IMR-90 (cell line): ENCODE data around the gene OR2F2. TPM values are rescaled to one million over a fixed set of nuclear protein-coding genes. Genes with fewer than 3 reads are reported as not detected.
A peak's percentile ranks its signal among the peaks of the same experiment; 100 is the strongest.

Source experiments
- ATAC-seq: fragments of 200-7000 bp; cut with Tn5 transposase; 2 replicates; pipeline ENCODE4 v1.9.1; 2020; ENCODE audit warnings: low read depth, mild to moderate bottlenecking, moderate library complexity
- BruUV-seq: library from RNA; stranded (reverse); fragments of 400-500 nt; replicated peaks from 2 replicates; lab custom pipeline; 2021; lab: Mats Ljungman, UMichigan
- CTCF ChIA-PET: fragments of 300-600 bp; formaldehyde crosslinking; extraction: SDS; loops from one replicate; lab custom pipeline; 2021; ENCODE audit warnings: antibody characterized with exemption; lab: Yijun Ruan, JAX
- POLR2A ChIA-PET: fragments of 300-600 bp; sonication (Branson Sonifier 250); formaldehyde crosslinking; loops from one replicate; lab custom pipeline; 2022; ENCODE audit warnings: antibody characterized with exemption; ENCODE audit not compliant: unreplicated experiment; lab: Charles Lee
- DNase-seq: peaks from one replicate; pipeline ENCODE4 v3.0.0; 2013
- H2AFZ ChIP-seq: replicated peaks from 2 replicates; pipeline ENCODE3; 2013; ENCODE audit warnings: low read length, mild to moderate bottlenecking; ENCODE audit not compliant: poor library complexity
- H2AK5ac ChIP-seq: 2 replicates; pipeline ENCODE4 v1.6.1; 2013; ENCODE audit warnings: low read depth, low read length, inconsistent platforms
- H2AK9ac ChIP-seq: replicated peaks from 2 replicates; pipeline ENCODE3; 2013; ENCODE audit warnings: mild to moderate bottlenecking, low read depth, low read length, moderate library complexity; ENCODE audit not compliant: poor library complexity
- H2BK120ac ChIP-seq: 2 replicates; pipeline ENCODE4 v1.6.1; 2013; ENCODE audit warnings: low read depth, low read length, inconsistent platforms
- H2BK15ac ChIP-seq: 3 replicates; pipeline ENCODE4 v1.6.1; 2013; ENCODE audit warnings: low read depth, low read length, inconsistent platforms
- H2BK20ac ChIP-seq: 2 replicates; pipeline ENCODE4 v1.6.1; 2013; ENCODE audit warnings: low read depth, mild to moderate bottlenecking, inconsistent platforms, low read length, moderate library complexity
- H2BK5ac ChIP-seq: 2 replicates; pipeline ENCODE4 v1.6.1; 2013; ENCODE audit warnings: mild to moderate bottlenecking, low read depth, low read length, inconsistent platforms; ENCODE audit not compliant: poor library complexity, severe bottlenecking
- H3K14ac ChIP-seq: replicated peaks from 2 replicates; pipeline ENCODE4 v1.6.1; 2013; ENCODE audit warnings: low read depth, low read length, inconsistent platforms
- H3K18ac ChIP-seq: 2 replicates; pipeline ENCODE4 v1.6.1; 2013; ENCODE audit warnings: low read depth, low read length, control low read depth
- H3K23ac ChIP-seq: 2 replicates; pipeline ENCODE4 v1.6.1; 2013; ENCODE audit warnings: low read depth, low read length, inconsistent platforms
- H3K27ac ChIP-seq: 2 replicates; pipeline ENCODE4 v1.5.1; 2013; ENCODE audit warnings: mild to moderate bottlenecking, control low read depth, low read length; ENCODE audit not compliant: insufficient read depth
- H3K27me3 ChIP-seq: 2 replicates; pipeline ENCODE4 v1.6.1; 2013; ENCODE audit warnings: low read length; ENCODE audit not compliant: control insufficient read depth, insufficient read depth
- H3K36me3 ChIP-seq: 2 replicates; pipeline ENCODE4 v1.6.1; 2013; ENCODE audit warnings: low read length, mixed read lengths; ENCODE audit not compliant: control insufficient read depth, insufficient read depth
- H3K4ac ChIP-seq: 2 replicates; pipeline ENCODE4 v1.6.1; 2013; ENCODE audit warnings: low read depth, low read length, inconsistent platforms
- H3K4me1 ChIP-seq: 2 replicates; pipeline ENCODE4 v1.6.1; 2013; ENCODE audit warnings: low read length, mixed read lengths; ENCODE audit not compliant: control insufficient read depth, insufficient read depth
- H3K4me2 ChIP-seq: 2 replicates; pipeline ENCODE4 v1.6.1; 2013; ENCODE audit warnings: low read depth, mild to moderate bottlenecking, control low read depth, low read length, moderate library complexity
- H3K4me3 ChIP-seq: 2 replicates; pipeline ENCODE4 v1.5.1; 2013; ENCODE audit warnings: low read depth, mild to moderate bottlenecking, control low read depth, low read length, moderate library complexity; ENCODE audit not compliant: insufficient read depth
- H3K56ac ChIP-seq: 2 replicates; pipeline ENCODE4 v1.6.1; 2013; ENCODE audit warnings: low read length, inconsistent platforms; ENCODE audit not compliant: insufficient read depth; ENCODE audit errors: extremely low read depth
- H3K79me1 ChIP-seq, 2 experiments: 2 replicates each; pipeline ENCODE4 v1.6.1; 2013; ENCODE audit warnings: low read length in 2 of 2, inconsistent platforms in 1 of 2, low read depth in 1 of 2
- H3K9ac ChIP-seq: 2 replicates; pipeline ENCODE4 v1.6.1; 2013; ENCODE audit warnings: low read depth, low read length, control low read depth
- H3K9me1 ChIP-seq: 2 replicates; pipeline ENCODE4 v1.6.1; 2013; ENCODE audit warnings: low read length, inconsistent platforms; ENCODE audit not compliant: insufficient read depth
- H3K9me3 ChIP-seq: 2 replicates; pipeline ENCODE4 v1.6.1; 2013; ENCODE audit warnings: low read length; ENCODE audit not compliant: control insufficient read depth, insufficient read depth
- H4K20me1 ChIP-seq: 2 replicates; pipeline ENCODE4 v1.6.1; 2013; ENCODE audit warnings: low read length, inconsistent platforms; ENCODE audit not compliant: insufficient read depth
- H4K5ac ChIP-seq: 2 replicates; pipeline ENCODE4 v1.6.1; 2013; ENCODE audit warnings: mild to moderate bottlenecking, low read depth, low read length, control low read depth
- H4K8ac ChIP-seq, 2 experiments: 2 replicates each; pipeline ENCODE4 v1.6.1; 2013; ENCODE audit warnings: low read depth in 2 of 2, low read length in 2 of 2, control low read depth in 1 of 2, inconsistent platforms in 1 of 2
- H4K91ac ChIP-seq: 2 replicates; pipeline ENCODE4 v1.6.1; 2013; ENCODE audit warnings: low read depth, low read length, inconsistent platforms; ENCODE audit not compliant: insufficient read depth
- BHLHE40 ChIP-seq: fragments of 150-350 bp; IDR thresholded peaks from 2 replicates; pipeline ENCODE4 v1.6.1; 2016; ENCODE audit warnings: mild to moderate bottlenecking, low read depth, low read length
- CEBPB ChIP-seq: IDR thresholded peaks from 2 replicates; pipeline ENCODE4 v1.6.1; 2012; ENCODE audit warnings: low read depth, low read length, improper control_type of control experiment
- CHD1 ChIP-seq: IDR thresholded peaks from 2 replicates; pipeline ENCODE4 v1.6.1; 2012; ENCODE audit warnings: low read depth, low read length, improper control_type of control experiment
- CTCF ChIP-seq: conservative IDR thresholded peaks from 2 replicates; pipeline ENCODE4 v1.5.1; 2012; ENCODE audit warnings: mild to moderate bottlenecking, low read depth, low read length, improper control_type of control experiment
- ELK1 ChIP-seq: fragments of 150-350 bp; IDR thresholded peaks from 2 replicates; pipeline ENCODE4 v1.6.1; 2016; ENCODE audit warnings: low read depth, mild to moderate bottlenecking, low read length, moderate library complexity, borderline replicate concordance
- FOS ChIP-seq: fragments of 150-350 bp; IDR thresholded peaks from 2 replicates; pipeline ENCODE4 v1.6.1; 2016; ENCODE audit warnings: low read depth, low read length
- MAFK ChIP-seq: IDR thresholded peaks from 2 replicates; pipeline ENCODE4 v1.6.1; 2012; ENCODE audit warnings: low read depth, low read length, improper control_type of control experiment
- MAZ ChIP-seq: IDR thresholded peaks from 2 replicates; pipeline ENCODE4 v1.6.1; 2012; ENCODE audit warnings: low read depth, mild to moderate bottlenecking, low read length, improper control_type of control experiment, moderate library complexity, borderline replicate concordance
- MXI1 ChIP-seq: IDR thresholded peaks from 2 replicates; pipeline ENCODE4 v1.6.1; 2012; ENCODE audit warnings: low read depth, mild to moderate bottlenecking, low read length, moderate library complexity, borderline replicate concordance
- NFE2L2 ChIP-seq: fragments of 150-350 bp; IDR thresholded peaks from 2 replicates; pipeline ENCODE4 v1.6.1; 2016; ENCODE audit warnings: low read depth, mild to moderate bottlenecking, low read length
- POLR2A ChIP-seq: IDR thresholded peaks from 2 replicates; pipeline ENCODE4 v1.6.1; 2012; ENCODE audit warnings: mild to moderate bottlenecking, low read depth, low read length
- RAD21 ChIP-seq: IDR thresholded peaks from 2 replicates; pipeline ENCODE4 v1.6.1; 2012; ENCODE audit warnings: low read length, improper control_type of control experiment
- RCOR1 ChIP-seq: IDR thresholded peaks from 2 replicates; pipeline ENCODE4 v1.6.1; 2012; ENCODE audit warnings: mild to moderate bottlenecking, low read length, improper control_type of control experiment; ENCODE audit not compliant: insufficient replicate concordance
- SMC3 ChIP-seq: fragments of 150-350 bp; IDR thresholded peaks from 2 replicates; pipeline ENCODE4 v1.6.1; 2016; ENCODE audit warnings: low read depth, mild to moderate bottlenecking, antibody characterized with exemption, low read length, moderate library complexity
- WGBS, 2 experiments: methylation state at CpG; one replicate each; pipeline versions ENCODE4 v1.1.5 to v1.1.7; 2013; ENCODE audit warnings: missing lambda C conversion rate in 2 of 2; ENCODE audit not compliant: insufficient read length in 1 of 2; ENCODE audit errors: extremely low coverage in 2 of 2; 5-methylcytosine and 5-hydroxymethylcytosine counted together
- dilution Hi-C: fragments of 300-500 bp; cut with HindIII; formaldehyde crosslinking; loops from one replicate; pipeline ENCODE4 v1.14.3; 2018; ENCODE audit warnings: low sequenced_read_pairs; ENCODE audit not compliant: unreplicated experiment
- in situ Hi-C: fragments of 300-500 bp; cut with MboI; formaldehyde crosslinking; loops from 3 replicates; pipeline ENCODE4 v1.14.3; 2019; ENCODE audit warnings: low sequenced_read_pairs, inconsistent platforms, mixed read lengths
- intact Hi-C: fragments of 100-400 bp; cut with micrococcal nuclease; formaldehyde crosslinking; loops from 2 replicates; pipeline ENCODE4 v1.10.0; 2022
- polyA plus RNA-seq, 3 experiments: library from polyadenylated mRNA; depleted of rRNA; stranded (reverse); fragments of >200 nt; gene quantifications; 2 replicates each; pipeline ENCODE4 v1.2.3, GENCODE V29; 2012; ENCODE audit warnings: low replicate concordance in 1 of 3
- total RNA-seq: library from RNA; depleted of rRNA; stranded (reverse); fragments of >200 nt; gene quantifications from 2 replicates; pipeline ENCODE4 v1.2.3, GENCODE V29; 2012
- TF ChIP-seq, protein P1 (sequence below): fragments of 150-350 bp; IDR thresholded peaks from 2 replicates; pipeline ENCODE4 v1.6.1; 2017; ENCODE audit warnings: mild to moderate bottlenecking, antibody characterized with exemption, low read length, low read depth

Gene OR2F2
- total and polyA plus RNA-seq, 2 of the 4 experiments (the other 2 are of a cell fraction): not detected

- Histone ChIP-seq H4K20me1 (no peaks in the 10 kb centered on the region), H3K4ac (no peak overlapping the region), H3K14ac (no peak overlapping the region), H2BK20ac (no peak overlapping the region), H2BK5ac (no peak overlapping the region), H3K56ac (no peak overlapping the region), H2AK5ac (no peak overlapping the region), H3K9ac (no peak overlapping the region), H3K23ac (no peak overlapping the region), H2AFZ (no peak overlapping the region), H3K79me1 (no peaks in the 10 kb centered on the region), H2BK120ac (no peak overlapping the region), H3K36me3 (no peaks in the 10 kb centered on the region), H4K91ac (no peak overlapping the region), H3K18ac (peak overlapping the region; percentile 5; the same call in 1 of the 2 replicates), H3K9me3 (no peaks in the 10 kb centered on the region), H4K8ac (no peak overlapping the region), H3K4me2 (no peak overlapping the region), H3K27me3 (no peaks in the 10 kb centered on the region; the same call in 1 of the 2 replicates), H3K4me3 (no peak overlapping the region), H2AK9ac (no peak overlapping the region), H2BK15ac (no peak overlapping the region), H3K27ac (no peak overlapping the region), H4K5ac (no peak overlapping the region), H3K9me1 (no peaks in the 10 kb centered on the region), H3K4me1 (peaks cover 8% of the 10 kb centered on the region)
- intact Hi-C loops: no loop called here
- CTCF ChIA-PET: interaction anchor here (1.9 kb wide), 1 partner anchor 9 kb away, joined by 7 read pairs; the partner anchor contains the start of gene TCAF1
- DNase-seq (peak; percentile 34), ATAC-seq (peak; percentile 60)
- no CpG with 5 or more reads among the region's 3 CpGs for WGBS, 2 experiments
- dilution Hi-C loops: no loop called here
- in situ Hi-C loops: no loop called here
- BruUV-seq: no TSS peak
- POLR2A ChIA-PET: no interaction called here
- TF ChIP-seq CHD1 (no peak), BHLHE40 (no peak), POLR2A (no peak), RCOR1 (no peak), MAFK (no peak), MXI1 (no peak), CEBPB (no peak), MAZ (no peak), ELK1 (no peak), RAD21 (no peak), SMC3 (no peak), NFE2L2 (no peak), FOS (no peak), CTCF (no peak)
- TF ChIP-seq, protein P1, sequence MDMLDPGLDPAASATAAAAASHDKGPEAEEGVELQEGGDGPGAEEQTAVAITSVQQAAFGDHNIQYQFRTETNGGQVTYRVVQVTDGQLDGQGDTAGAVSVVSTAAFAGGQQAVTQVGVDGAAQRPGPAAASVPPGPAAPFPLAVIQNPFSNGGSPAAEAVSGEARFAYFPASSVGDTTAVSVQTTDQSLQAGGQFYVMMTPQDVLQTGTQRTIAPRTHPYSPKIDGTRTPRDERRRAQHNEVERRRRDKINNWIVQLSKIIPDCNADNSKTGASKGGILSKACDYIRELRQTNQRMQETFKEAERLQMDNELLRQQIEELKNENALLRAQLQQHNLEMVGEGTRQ: no peak
Observed at GRCh38 chr7:143910473-143911248, 24.4 kb upstream of the OR2F2 start.
